ENCODE data around the gene BAG2. TPM values are rescaled to one million over a fixed set of nuclear protein-coding genes. Genes with fewer than 3 reads are reported as not detected.

Gene BAG2
- total RNA-seq, 1 experiment from 2014 or later: 12.3 TPM

- peaks cover 46% of the 10 kb centered on the region for H3K36me3 ChIP-seq
- no peak for DNase-seq
- no peak overlapping the region for H3K4me3 ChIP-seq
These were observed 9.6 kb upstream of the BAG2 start for GRCh38 chr6:57162516-57162915.

DNA sequence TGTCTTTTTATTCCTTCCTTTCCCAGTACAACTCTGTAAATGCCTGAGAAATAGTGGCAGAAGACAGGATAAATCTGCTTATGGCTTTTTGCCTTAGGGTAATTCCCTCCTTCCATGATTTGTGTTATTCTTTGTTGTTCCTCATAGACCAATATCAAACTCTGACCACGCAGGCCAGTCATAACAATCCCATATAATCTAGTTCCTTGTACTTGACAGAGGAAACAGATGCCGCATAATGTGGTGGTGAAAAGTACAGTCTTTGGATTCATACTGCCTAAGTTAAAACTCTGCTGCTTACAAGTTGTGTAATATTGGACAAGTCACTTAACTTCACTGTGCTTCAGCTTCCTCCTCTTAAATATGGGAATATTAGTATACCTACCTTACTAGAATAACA lies 8.2 kb upstream of the BAG2 start:
- H3K36me3 ChIP-seq: peaks cover 51% of the 10 kb centered on the region
- DNase-seq: no peak

More at GRCh38 chr6:57162516-57162915, 9.6 kb upstream of the BAG2 start:
- peaks cover 15% of the 10 kb centered on the region for H3K9me3 ChIP-seq
- no peaks in the 10 kb centered on the region for H3K27me3 ChIP-seq

GRCh38 chr6:57165080-57165479 lies 7.0 kb upstream of the BAG2 start:
- peaks cover 49% of the 10 kb centered on the region for H3K36me3 ChIP-seq
- no peak for DNase-seq

More for the DNA sequence above, 8.2 kb upstream of the BAG2 start:
- no peak overlapping the region for H3K4me3 ChIP-seq
- H3K9me3 ChIP-seq: peaks cover 15% of the 10 kb centered on the region
- no peaks in the 10 kb centered on the region for H3K27me3 ChIP-seq

GRCh38 chr6:57173056-57173885 lies 1.1 kb downstream of the BAG2 start:
- H3K27me3 ChIP-seq: no peaks in the 10 kb centered on the region
- DNase-seq: peak; percentile 19
- H3K36me3 ChIP-seq: peaks cover 20% of the 10 kb centered on the region
- peak overlapping the region; percentile 68 for H3K4me3 ChIP-seq
- no peaks in the 10 kb centered on the region for H3K9me3 ChIP-seq

More at GRCh38 chr6:57165080-57165479, 7.0 kb upstream of the BAG2 start:
- Histone ChIP-seq H3K9me3 (peaks cover 15% of the 10 kb centered on the region), H3K27me3 (no peaks in the 10 kb centered on the region), H3K4me3 (no peak overlapping the region)

- H3K4me3 ChIP-seq: peak overlapping the region; percentile 68
- H3K27me3 ChIP-seq: no peaks in the 10 kb centered on the region
- no peaks in the 10 kb centered on the region for H3K9me3 ChIP-seq
- DNase-seq: peak; percentile 8
- peaks cover 19% of the 10 kb centered on the region for H3K36me3 ChIP-seq
These were observed 1.9 kb downstream of the BAG2 start for GRCh38 chr6:57173886-57174510.

DNA sequence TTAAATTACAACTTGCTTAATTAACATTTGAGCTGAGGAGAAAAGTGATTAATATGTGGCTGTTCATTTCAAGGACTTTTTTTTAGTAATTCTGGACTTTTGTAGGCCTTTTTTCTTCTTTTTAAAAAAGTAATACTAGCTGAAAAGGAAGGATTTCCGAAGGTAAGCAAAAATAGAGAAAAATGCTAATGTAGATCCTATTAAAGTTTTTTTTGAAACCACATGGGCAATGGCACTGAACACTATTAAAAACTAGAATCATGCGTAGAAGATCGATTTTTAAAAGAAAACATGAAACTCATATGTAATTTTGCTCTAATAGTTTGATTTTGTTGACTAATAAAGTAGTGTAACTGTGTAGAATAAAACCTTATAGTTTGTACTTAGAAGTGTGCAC lies 2.4 kb downstream of the BAG2 start:
- DNase-seq: no peak
- Histone ChIP-seq H3K36me3 (peaks cover 19% of the 10 kb centered on the region), H3K27me3 (no peaks in the 10 kb centered on the region), H3K9me3 (no peaks in the 10 kb centered on the region), H3K4me3 (peak overlapping the region; percentile 68)

DNA sequence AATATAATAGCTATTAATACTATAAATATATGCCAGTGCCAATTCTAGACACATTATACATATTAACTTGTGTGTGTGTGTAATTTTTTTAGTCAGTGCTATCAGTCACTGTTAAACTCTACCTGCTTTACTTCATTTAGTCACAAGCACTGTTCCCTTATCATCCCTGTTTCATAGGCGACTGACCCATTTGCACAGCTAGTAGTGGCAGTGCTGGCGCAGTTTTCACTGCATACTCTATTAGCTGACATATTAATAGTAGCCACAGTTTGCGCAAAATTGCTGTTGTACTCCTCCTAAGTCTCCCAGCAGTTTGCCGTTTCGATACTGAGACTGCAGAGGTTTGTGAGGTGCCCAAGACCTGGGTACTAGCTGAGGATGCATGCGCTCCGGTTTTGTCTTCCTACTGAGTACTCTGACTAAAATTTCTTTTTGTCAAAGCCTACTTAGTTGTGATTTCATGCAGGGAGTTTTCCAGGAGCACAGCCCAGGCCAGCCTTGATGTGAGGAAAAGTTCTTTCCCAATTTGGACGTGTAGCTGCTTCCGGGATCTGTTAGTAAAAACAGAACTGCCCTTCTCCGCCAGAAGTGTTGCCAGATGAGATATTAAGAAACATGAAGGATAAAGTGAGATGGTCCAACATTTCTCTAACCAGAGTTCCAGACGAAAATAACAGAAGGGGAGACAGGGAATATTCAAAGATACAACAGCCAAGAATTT lies 5.6 kb downstream of the BAG2 start:
- H3K27me3 ChIP-seq: no peaks in the 10 kb centered on the region
- H3K36me3 ChIP-seq: peaks cover 30% of the 10 kb centered on the region
- no peak for DNase-seq
- no peak overlapping the region for H3K4me3 ChIP-seq
- H3K9me3 ChIP-seq: no peaks in the 10 kb centered on the region

GRCh38 chr6:57180596-57180995 lies 8.5 kb downstream of the BAG2 start:
- no peak overlapping the region for H3K4me3 ChIP-seq
- H3K27me3 ChIP-seq: no peaks in the 10 kb centered on the region
- no peak for DNase-seq
- peaks cover 49% of the 10 kb centered on the region for H3K36me3 ChIP-seq
- no peaks in the 10 kb centered on the region for H3K9me3 ChIP-seq

- peaks cover 50% of the 10 kb centered on the region for H3K36me3 ChIP-seq
- H3K9me3 ChIP-seq: no peaks in the 10 kb centered on the region
- H3K27me3 ChIP-seq: no peaks in the 10 kb centered on the region
- no peak overlapping the region for H3K4me3 ChIP-seq
- no peak for DNase-seq
These were observed 9.9 kb downstream of the BAG2 start for GRCh38 chr6:57182017-57182432.

- Histone ChIP-seq H3K27me3 (no peaks in the 10 kb centered on the region), H3K4me3 (no peak overlapping the region), H3K9me3 (no peaks in the 10 kb centered on the region), H3K36me3 (peaks cover 54% of the 10 kb centered on the region)
- DNase-seq: no peak
These were observed 11.2 kb downstream of the BAG2 start for GRCh38 chr6:57183336-57183735.

GRCh38 chr6:57190140-57190539 lies 18.0 kb downstream of the BAG2 start:
- H3K9me3 ChIP-seq: no peaks in the 10 kb centered on the region
- peaks cover 50% of the 10 kb centered on the region for H3K36me3 ChIP-seq
- H3K4me3 ChIP-seq: no peak overlapping the region
- no peaks in the 10 kb centered on the region for H3K27me3 ChIP-seq
- no peak for DNase-seq

GRCh38 chr6:57193177-57193576 lies 21.1 kb downstream of the BAG2 start:
- no peak for DNase-seq
- Histone ChIP-seq H3K4me3 (no peak overlapping the region), H3K9me3 (no peaks in the 10 kb centered on the region), H3K36me3 (peaks cover 34% of the 10 kb centered on the region), H3K27me3 (no peaks in the 10 kb centered on the region)

DNA sequence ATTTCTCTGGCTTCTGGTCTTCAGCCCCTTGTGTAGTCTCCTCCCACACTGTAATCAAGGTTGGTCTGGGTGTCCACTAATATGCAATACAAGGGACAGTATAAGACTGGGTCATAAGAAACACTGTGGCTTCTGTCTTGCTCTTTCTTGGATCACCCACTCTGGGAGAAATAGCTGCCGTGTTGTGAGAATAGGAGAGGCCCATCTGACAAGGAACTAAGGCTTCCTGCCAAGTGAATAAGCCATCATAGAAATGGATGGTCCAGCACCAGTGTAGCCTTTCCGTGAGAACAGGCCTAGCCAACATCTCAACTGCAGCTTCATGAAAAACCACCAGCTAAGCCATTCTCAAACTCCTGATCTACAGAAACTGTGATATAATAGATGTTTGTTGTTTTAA lies 23.3 kb downstream of the BAG2 start:
- no peaks in the 10 kb centered on the region for H3K27me3 ChIP-seq
- H3K9me3 ChIP-seq: no peaks in the 10 kb centered on the region
- no peak for DNase-seq
- H3K36me3 ChIP-seq: peaks cover 19% of the 10 kb centered on the region
- H3K4me3 ChIP-seq: no peak overlapping the region

DNA sequence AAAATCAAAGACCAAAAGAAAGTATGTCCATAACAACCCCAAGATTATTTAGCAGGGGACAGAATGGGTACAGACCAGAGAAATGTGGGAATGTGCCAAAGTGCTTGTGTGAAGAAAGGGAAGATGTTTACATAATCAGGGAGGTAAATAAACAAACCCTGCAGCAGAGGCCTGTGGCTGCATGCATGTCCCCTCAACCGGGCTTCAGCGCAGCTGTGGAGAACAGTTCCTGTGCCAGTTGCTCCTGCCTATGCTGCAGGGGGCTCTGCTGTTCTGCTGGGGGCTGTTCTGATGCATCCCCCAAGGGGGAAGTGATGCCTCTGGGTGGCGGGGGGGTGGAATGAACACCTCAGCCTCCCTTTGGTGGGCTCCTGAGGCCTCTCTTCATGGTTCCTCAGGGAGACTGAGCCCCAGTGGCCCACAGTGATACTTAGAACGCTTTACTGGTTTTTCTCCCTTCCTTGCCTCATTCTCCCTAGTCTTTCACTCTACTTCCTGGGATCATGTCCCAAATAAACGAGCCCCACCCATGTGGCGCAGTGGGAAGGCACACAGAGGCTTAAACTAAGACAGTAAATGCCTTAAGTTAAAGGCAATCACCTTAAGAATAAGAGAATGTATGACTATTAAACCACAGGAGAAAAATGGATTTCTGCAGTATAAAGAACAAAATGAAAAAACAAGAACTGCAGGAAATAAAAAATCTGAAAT lies 27.0 kb downstream of the BAG2 start:
- peak; percentile 4 for DNase-seq
- Histone ChIP-seq H3K27me3 (no peaks in the 10 kb centered on the region), H3K4me3 (no peak overlapping the region), H3K36me3 (peaks cover 6% of the 10 kb centered on the region), H3K9me3 (no peaks in the 10 kb centered on the region)

- peaks cover 5% of the 10 kb centered on the region for H3K36me3 ChIP-seq
- no peak for DNase-seq
- no peak overlapping the region for H3K4me3 ChIP-seq
- no peaks in the 10 kb centered on the region for H3K9me3 ChIP-seq
- H3K27me3 ChIP-seq: no peaks in the 10 kb centered on the region
These were observed 29.6 kb downstream of the BAG2 start for GRCh38 chr6:57201718-57202117.

DNA sequence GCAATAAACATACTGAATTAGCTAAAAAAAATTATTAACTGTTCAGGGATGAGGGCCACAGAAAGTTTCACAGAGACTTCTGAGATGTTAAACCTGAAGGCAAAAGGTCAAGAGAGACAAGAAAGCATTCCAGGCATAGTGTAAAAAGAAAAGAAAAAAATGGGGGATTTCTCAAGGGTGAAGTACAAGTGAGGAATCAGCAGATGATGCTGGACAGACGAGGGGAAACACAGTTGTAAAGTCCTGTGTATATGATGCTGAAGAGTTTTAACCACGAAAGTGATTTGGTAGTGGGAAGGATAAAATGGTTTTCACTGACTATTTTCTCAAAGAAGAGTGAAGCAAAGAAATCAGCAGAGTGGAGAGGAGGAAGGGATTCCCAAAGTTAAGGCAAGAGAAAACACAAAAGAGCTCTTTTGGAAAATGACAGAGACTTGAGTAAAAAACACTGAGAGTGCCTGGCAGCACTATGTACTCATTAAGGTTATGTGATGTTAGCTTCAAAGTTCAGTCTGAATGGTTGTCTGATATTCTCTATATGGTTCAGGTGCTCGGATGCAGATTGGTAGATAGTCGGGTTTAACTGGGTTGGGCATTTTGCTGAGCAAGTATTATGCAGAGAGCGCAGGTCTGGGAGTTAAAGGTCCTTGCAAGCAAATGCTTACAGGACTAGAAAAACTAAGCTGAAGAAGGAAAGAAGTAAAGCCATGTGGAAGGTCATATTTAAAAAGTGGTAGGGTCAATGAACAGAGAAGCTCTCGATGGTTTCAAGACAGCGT lies 33.6 kb downstream of the BAG2 start:
- H3K36me3 ChIP-seq: peaks cover 9% of the 10 kb centered on the region
- no peak for DNase-seq
- no peaks in the 10 kb centered on the region for H3K9me3 ChIP-seq
- no peak overlapping the region for H3K4me3 ChIP-seq
- H3K27me3 ChIP-seq: no peaks in the 10 kb centered on the region
